Measurements from ENCODE around the gene ACTRT3. TPM values are rescaled to one million over a fixed set of nuclear protein-coding genes. Genes with fewer than 3 reads are reported as not detected.

The ACTRT3 gene
- total and polyA plus RNA-seq, 7 donors = 0.63 to 3.0 (median 0.75) TPM

GRCh38 chr3:169771497-169772304 is 2.3 kb upstream of the ACTRT3 start:
- 0 to 1% (median 1%) methylated on average over 27 of the region's 27 CpGs for WGBS, 3 donors
- ATAC-seq = peak; percentile 36 to 62 (median 42)
- intact Hi-C loops (cut with DNase I) = no loop called here

GRCh38 chr3:169764882-169765612 is 4.3 kb downstream of the ACTRT3 start, which contains the start of gene TERC:
Gene TERC, minus strand, starts transcription at chr3:169765060.
- Histone ChIP-seq H3K27ac (peak within 1 kb of the TSS; percentile 96), H3K36me3 (ENCODE audit: insufficient read depth in 1 of 2, low read depth in 1 of 2) (no peaks in the 10 kb centered on the region), H3K9me3 (peaks cover 12% of the 10 kb centered on the region), H3K4me1 (no peaks in the 10 kb centered on the region), H3K4me3 (peak within 1 kb of the TSS; percentile 91), H3K27me3 (ENCODE audit: insufficient read depth in 3 of 3, low read length in 2 of 3) (no peaks in the 10 kb centered on the region)
- DNase-seq (peak; percentile 94 to 97), ATAC-seq (peak; percentile 97 to 98 (median 98))
- TF ChIP-seq CTCF (IDR thresholded peaks at IDR 0.05) = no peak
- intact Hi-C loops (cut with DNase I) = loop anchor here in 1 of 2 donors (10.0 kb wide), 1 partner anchor 590 kb away; the partner anchor contains the start of gene SKIL
- WGBS, 3 donors = 4 to 7% (median 6%) methylated on average over 41 to 42 of the region's 42 CpGs

More at GRCh38 chr3:169771497-169772304, 2.3 kb upstream of the ACTRT3 start:
- H3K36me3 ChIP-seq (ENCODE audit: insufficient read depth in 1 of 2, low read depth in 1 of 2) = peaks cover 0 to 26% of the 10 kb centered on the region in 2 donors
- peak overlapping the region; percentile 83 for H3K4me3 ChIP-seq
- no peaks in the 10 kb centered on the region for H3K9me3 ChIP-seq
- H3K27ac ChIP-seq = peak overlapping the region; percentile 98
- TF ChIP-seq CTCF (IDR thresholded peaks at IDR 0.05) = no peak
- no peaks in the 10 kb centered on the region for H3K27me3 ChIP-seq (ENCODE audit: insufficient read depth in 3 of 3, low read length in 2 of 3)
- peaks cover 23% of the 10 kb centered on the region for H3K4me1 ChIP-seq
- peak; percentile 41 to 60 for DNase-seq

- peak; percentile 50 to 68 (median 57) for ATAC-seq
- Histone ChIP-seq H3K27me3 (ENCODE audit: insufficient read depth in 3 of 3, low read length in 2 of 3) (no peaks in the 10 kb centered on the region), H3K4me3 (peak overlapping the region; percentile 91), H3K9me3 (peaks cover 12% of the 10 kb centered on the region), H3K36me3 (ENCODE audit: insufficient read depth in 1 of 2, low read depth in 1 of 2) (no peaks in the 10 kb centered on the region), H3K27ac (peak overlapping the region; percentile 96), H3K4me1 (no peaks in the 10 kb centered on the region)
- TF ChIP-seq CTCF (IDR thresholded peaks at IDR 0.05) = no peak
- intact Hi-C loops (cut with DNase I) = loop anchor here in 1 of 2 donors (10.0 kb wide), 1 partner anchor 590 kb away; the partner anchor contains the start of gene SKIL
- WGBS, 3 donors = 0 to 1% (median 1%) methylated on average over 39 to 46 of the region's 46 CpGs
- DNase-seq = peak; percentile 64 to 76
These were observed 5.0 kb downstream of the ACTRT3 start for GRCh38 chr3:169764312-169764881.

- H3K27me3 ChIP-seq (ENCODE audit: insufficient read depth in 3 of 3, low read length in 2 of 3) = peaks cover 0 to 4% (median 0%) of the 10 kb centered on the region in 3 donors
- peaks cover 8% of the 10 kb centered on the region for H3K9me3 ChIP-seq
- DNase-seq = no peak
- no peak overlapping the region for H3K27ac ChIP-seq
- H3K4me3 ChIP-seq = no peak overlapping the region
- intact Hi-C loops (cut with DNase I) = loop anchor here in 1 of 2 donors (10.0 kb wide), 1 partner anchor 594 kb away; the partner anchor contains the start of gene SKIL
- WGBS, 3 donors = 65 to 73% (median 70%) methylated on average over 4 of the region's 4 CpGs
- no peaks in the 10 kb centered on the region for H3K36me3 ChIP-seq (ENCODE audit: insufficient read depth in 1 of 2, low read depth in 1 of 2)
- no peak for TF ChIP-seq CTCF (IDR thresholded peaks at IDR 0.05)
- H3K4me1 ChIP-seq = no peaks in the 10 kb centered on the region
- no peak for ATAC-seq
These were observed 8.9 kb downstream of the ACTRT3 start for GRCh38 chr3:169760479-169760878.

Measured in psoas muscle (tissue), 8 donors.